Tibial nerve (tissue), 4 donors: Measurements from ENCODE around the gene FOLR3. TPM values are rescaled to one million over a fixed set of nuclear protein-coding genes. Genes with fewer than 3 reads are reported as not detected.
"Not testable (repeated sequence)": the region's sequence is repeated elsewhere in the genome, so short reads cannot be mapped to it uniquely, and the experiment has no call there.

Experiments used
- DNase-seq, 2 donors: peaks; one replicate each; pipeline ENCODE4 v3.0.0-alpha.2; 2019; ENCODE audit warnings: low spot score in 2 of 2
- H3K27ac ChIP-seq, 4 donors: fragments of 200-600 bp; sonication (generic) in 3 of 4; one replicate each; pipeline ENCODE4 v1.5.1; 2017 to 2019; ENCODE audit warnings: mild to moderate bottlenecking in 1 of 4
- H3K27me3 ChIP-seq, 2 donors: fragments of 200-600 bp; sonication (generic) in 1 of 2; one replicate each; pipeline versions ENCODE4 v1.5.1 to v1.6.0; 2017 to 2019
- H3K36me3 ChIP-seq, 3 donors: fragments of 200-600 bp; sonication (generic); one replicate each; pipeline ENCODE4 v1.5.1; 2018 to 2019
- H3K4me1 ChIP-seq, 4 donors: fragments of 200-600 bp; sonication (generic) in 3 of 4; one replicate each; pipeline ENCODE4 v1.5.1; 2017 to 2019
- H3K4me3 ChIP-seq, 4 donors: fragments of 200-600 bp; sonication (generic) in 3 of 4; one replicate each; pipeline ENCODE4 v1.5.1; 2017 to 2019; ENCODE audit warnings: mild to moderate bottlenecking in 1 of 4, moderate library complexity in 1 of 4
- H3K9me3 ChIP-seq, 4 donors: fragments of 200-600 bp; sonication (generic) in 3 of 4; one replicate each; pipeline ENCODE4 v1.5.1; 2017 to 2019
- EP300 ChIP-seq, 2 donors: sonication (generic); formaldehyde crosslinking; IDR thresholded peaks; one replicate each; pipeline ENCODE4 v1.6.1; 2017; ENCODE audit warnings: antibody characterized with exemption in 2 of 2, mild to moderate bottlenecking in 1 of 2
- POLR2A ChIP-seq, 2 donors: fragments of 450-650 bp; IDR thresholded peaks; one replicate each; pipeline ENCODE4 v1.6.1; 2017; ENCODE audit warnings: antibody characterized with exemption in 2 of 2, mild to moderate bottlenecking in 2 of 2, moderate library complexity in 2 of 2
- WGBS, 2 donors: methylation state at CpG; one replicate each; pipeline ENCODE4 v1.1.5; 2018; 5-methylcytosine and 5-hydroxymethylcytosine counted together
- total RNA-seq, 4 donors: library from RNA; depleted of rRNA; stranded (reverse); fragments of >200 nt; gene quantifications; one replicate each; pipeline ENCODE4 v1.1.0, GENCODE V29; 2016
- TF ChIP-seq, protein P1 (sequence below), 5 experiments: fragments of 200-600 bp in 3 of 5; fragments of 450-650 bp in 2 of 5; sonication (generic) in 3 of 5; IDR thresholded peaks; one replicate each; pipeline ENCODE4 v1.5.1; 2016 to 2019; ENCODE audit warnings: antibody characterized with exemption in 5 of 5, mild to moderate bottlenecking in 3 of 5, moderate library complexity in 2 of 5

The FOLR3 gene
- total RNA-seq, 4 donors from 2014 or later = 0.63 TPM; not detected in 3

DNA sequence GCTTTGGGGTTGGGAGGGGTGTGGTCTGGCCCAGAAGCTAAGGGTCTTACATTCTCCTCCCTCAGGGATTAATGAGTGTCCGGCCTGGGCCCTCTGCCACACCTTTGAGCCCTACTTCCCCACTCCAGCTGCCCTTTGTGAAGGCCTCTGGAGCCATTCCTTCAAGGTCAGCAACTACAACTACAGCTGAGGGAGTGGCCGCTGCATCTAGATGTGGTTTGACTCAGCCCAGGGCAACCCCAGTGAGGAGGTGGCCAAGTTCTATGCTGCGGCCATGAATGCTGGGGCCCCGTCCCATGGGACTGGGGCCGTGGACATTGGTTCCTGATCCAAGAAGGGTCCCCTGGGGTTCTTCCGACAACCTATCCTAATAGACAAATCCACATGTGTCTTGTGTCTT, 42.1 kb downstream of the FOLR3 start:
- Histone ChIP-seq H3K9me3 (no peaks in the 10 kb centered on the region), H3K4me3 (no peak overlapping the region), H3K36me3 (no peaks in the 10 kb centered on the region), H3K4me1 (no peaks in the 10 kb centered on the region), H3K27me3 (peaks cover 0 to 6% of the 10 kb centered on the region in 2 donors), H3K27ac (no peak overlapping the region)
- no peak for DNase-seq
- TF ChIP-seq POLR2A (IDR thresholded peaks at IDR 0.05) (no peak), EP300 (IDR thresholded peaks at IDR 0.05) (no peak)
- TF ChIP-seq, protein P1, sequence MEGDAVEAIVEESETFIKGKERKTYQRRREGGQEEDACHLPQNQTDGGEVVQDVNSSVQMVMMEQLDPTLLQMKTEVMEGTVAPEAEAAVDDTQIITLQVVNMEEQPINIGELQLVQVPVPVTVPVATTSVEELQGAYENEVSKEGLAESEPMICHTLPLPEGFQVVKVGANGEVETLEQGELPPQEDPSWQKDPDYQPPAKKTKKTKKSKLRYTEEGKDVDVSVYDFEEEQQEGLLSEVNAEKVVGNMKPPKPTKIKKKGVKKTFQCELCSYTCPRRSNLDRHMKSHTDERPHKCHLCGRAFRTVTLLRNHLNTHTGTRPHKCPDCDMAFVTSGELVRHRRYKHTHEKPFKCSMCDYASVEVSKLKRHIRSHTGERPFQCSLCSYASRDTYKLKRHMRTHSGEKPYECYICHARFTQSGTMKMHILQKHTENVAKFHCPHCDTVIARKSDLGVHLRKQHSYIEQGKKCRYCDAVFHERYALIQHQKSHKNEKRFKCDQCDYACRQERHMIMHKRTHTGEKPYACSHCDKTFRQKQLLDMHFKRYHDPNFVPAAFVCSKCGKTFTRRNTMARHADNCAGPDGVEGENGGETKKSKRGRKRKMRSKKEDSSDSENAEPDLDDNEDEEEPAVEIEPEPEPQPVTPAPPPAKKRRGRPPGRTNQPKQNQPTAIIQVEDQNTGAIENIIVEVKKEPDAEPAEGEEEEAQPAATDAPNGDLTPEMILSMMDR (IDR thresholded peaks at IDR 0.05) = no peak
- WGBS, 2 donors = 66 to 79% methylated on average over 6 of the region's 6 CpGs

DNA sequence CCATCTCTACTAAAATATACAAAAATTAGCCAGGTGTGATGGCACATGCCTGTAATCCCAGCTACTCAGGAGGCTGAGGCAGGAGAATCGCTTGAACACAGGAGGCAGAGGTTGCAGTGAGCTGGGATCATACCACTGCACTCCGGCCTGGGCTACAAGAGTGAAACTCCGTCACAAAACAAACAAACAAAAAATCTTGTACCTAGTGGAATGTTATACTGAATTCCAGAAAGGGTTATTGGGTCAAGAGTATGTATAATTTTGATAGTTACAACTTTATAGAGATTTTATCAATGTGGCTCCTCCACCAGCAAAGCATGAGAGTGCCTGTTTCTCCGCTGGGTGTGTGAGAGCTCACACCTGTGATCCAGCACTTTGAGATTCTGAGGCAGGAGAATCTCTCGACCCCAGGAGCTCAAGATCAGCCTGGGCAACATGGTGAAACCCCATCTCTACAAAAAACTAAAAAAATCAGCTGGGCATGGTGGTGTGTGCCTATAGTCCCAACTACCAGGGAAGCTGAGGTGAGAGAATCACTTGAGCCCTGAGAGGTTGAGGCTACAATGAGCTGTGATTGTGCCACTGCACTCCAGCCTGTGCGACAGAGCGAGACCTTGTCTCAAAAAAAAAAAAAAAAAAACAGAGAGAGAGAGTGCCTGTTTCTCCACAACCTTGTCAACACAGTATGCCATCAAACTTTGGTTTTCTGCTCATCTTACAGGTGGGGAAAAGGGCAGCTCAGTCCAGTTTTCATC, 43.7 kb downstream of the FOLR3 start:
- H3K27ac ChIP-seq = no peak overlapping the region
- H3K4me3 ChIP-seq = no peak overlapping the region
- WGBS, 2 donors = 82 to 84% methylated on average over 7 of the region's 7 CpGs
- H3K4me1 ChIP-seq = peaks cover 0 to 7% (median 0%) of the 10 kb centered on the region in 4 donors
- no peaks in the 10 kb centered on the region for H3K36me3 ChIP-seq
- no peaks in the 10 kb centered on the region for H3K9me3 ChIP-seq
- no peak for TF ChIP-seq EP300 (IDR thresholded peaks at IDR 0.05)
- no peak for TF ChIP-seq POLR2A (IDR thresholded peaks at IDR 0.05)
- TF ChIP-seq, protein P1 (IDR thresholded peaks at IDR 0.05) = no peak
- DNase-seq = no peak
- H3K27me3 ChIP-seq = peaks cover 0 to 6% of the 10 kb centered on the region in 2 donors

DNA sequence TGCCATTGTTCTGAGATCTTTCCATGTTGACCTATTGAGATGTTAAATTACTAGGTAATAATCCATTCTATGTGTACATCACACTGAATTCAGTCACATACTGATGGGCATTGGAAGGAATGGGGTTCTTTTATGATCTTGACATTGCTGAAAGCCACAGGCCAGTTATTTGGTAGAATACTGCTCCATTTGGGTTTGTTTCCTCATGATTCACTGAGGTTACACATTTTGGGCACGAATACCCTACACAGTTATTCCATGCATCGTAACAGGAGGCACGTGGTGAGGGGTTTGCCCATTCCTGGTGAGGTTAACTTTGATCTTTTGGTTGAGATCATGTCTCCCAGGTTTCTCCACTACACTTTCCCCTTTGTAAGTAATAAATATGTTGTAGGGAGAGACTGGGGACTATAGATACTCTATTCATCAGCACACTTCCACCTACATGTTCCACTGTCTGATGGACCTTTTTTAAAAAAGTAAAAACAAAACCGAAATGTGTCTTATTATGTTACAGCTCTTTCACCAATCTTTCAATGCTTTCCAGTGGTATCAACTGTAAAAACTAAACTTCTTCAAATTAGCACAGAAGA, 44.4 kb downstream of the FOLR3 start:
- H3K27me3 ChIP-seq = peaks cover 0 to 6% of the 10 kb centered on the region in 2 donors
- DNase-seq = no peak
- H3K4me1 ChIP-seq = peaks cover 0 to 7% (median 0%) of the 10 kb centered on the region in 4 donors
- 72 to 75% methylated on average over 4 of the region's 4 CpGs for WGBS, 2 donors
- no peak overlapping the region for H3K4me3 ChIP-seq
- TF ChIP-seq POLR2A (IDR thresholded peaks at IDR 0.05) (no peak), EP300 (IDR thresholded peaks at IDR 0.05) (no peak)
- TF ChIP-seq, protein P1 (IDR thresholded peaks at IDR 0.05) = no peak
- no peak overlapping the region for H3K27ac ChIP-seq
- no peaks in the 10 kb centered on the region for H3K36me3 ChIP-seq
- no peaks in the 10 kb centered on the region for H3K9me3 ChIP-seq

DNA sequence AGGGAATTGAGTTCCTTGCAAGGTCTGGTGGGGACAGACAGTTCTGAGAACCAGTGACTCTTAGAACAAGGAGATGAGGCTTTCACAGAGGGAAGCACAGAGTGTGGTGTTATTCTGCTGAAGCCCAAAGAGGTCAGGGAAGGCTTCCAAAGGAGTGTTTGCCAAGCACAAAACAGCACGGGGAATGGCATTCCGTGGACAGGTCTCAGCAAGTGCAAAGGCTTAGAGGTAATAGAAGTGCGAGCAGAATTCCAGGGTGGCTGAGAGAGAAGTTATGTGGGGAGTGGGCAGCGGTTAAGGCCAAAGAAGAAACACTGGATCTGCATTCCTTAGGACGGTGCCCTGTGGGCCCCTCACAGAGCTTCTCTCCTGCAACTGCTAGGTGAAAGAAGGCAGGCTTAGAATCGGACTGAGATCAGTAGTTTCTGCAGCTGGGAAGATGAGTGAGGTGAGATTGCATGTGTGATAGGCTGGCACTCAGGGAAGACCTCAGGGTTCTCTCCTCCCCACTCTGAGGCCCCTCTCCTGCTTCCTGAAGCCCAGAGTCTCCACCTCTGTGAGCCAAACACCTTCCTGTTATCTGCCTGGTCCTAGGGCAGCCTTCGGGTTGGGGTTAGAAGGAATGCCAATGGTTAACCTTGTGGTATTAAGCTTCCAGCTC, 45.5 kb downstream of the FOLR3 start:
- H3K9me3 ChIP-seq, H3K4me1 ChIP-seq, H3K4me3 ChIP-seq, H3K27ac ChIP-seq, H3K27me3 ChIP-seq, H3K36me3 ChIP-seq, DNase-seq: not testable (repeated sequence)
- 59 to 64% methylated on average over 7 of the region's 7 CpGs for WGBS, 2 donors

DNA sequence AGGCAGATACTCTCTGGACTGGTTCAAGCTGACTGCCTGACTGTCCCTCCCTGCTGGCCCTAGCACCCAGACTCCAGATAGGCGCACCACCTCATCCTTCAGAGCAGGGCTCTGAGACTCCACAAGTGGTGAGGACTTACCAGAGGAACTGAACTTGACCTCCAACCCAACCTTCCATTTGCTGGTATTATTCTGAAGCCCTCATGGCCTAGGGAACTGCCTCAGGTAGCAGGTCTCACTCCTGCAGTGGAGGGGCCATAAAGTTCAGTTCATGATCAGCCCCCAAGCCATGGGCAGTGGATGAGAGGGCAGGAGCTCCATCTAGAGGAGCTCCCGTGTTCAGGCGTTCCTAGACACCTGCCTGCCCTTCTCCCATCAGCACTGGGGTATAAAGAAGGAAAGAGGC, 46.0 kb downstream of the FOLR3 start:
- H3K4me3 ChIP-seq, H3K36me3 ChIP-seq, H3K27ac ChIP-seq, H3K4me1 ChIP-seq, H3K27me3 ChIP-seq, H3K9me3 ChIP-seq, DNase-seq: not testable (repeated sequence)
- WGBS, 2 donors = 57% methylated on average over 3 of the region's 3 CpGs

DNA sequence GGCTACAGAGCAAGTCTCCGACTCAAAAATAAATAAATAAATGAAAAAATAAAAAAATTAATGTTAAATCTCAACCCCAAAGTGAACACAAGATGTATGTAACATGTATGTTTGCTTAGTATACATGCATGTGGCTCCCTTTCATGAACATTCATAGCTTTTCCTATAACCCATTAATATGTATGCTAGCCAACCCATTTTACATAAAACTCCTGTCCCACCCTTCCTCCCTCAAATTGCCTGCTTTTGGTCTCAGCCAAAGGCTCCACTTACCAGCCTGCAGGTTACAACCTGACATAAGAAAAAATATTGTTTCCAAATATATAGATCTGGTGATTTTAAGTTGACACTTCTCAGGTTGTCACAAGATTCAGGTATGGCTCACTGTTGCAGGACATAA, 52.7 kb downstream of the FOLR3 start:
- Histone ChIP-seq H3K9me3 (no peaks in the 10 kb centered on the region), H3K36me3 (no peaks in the 10 kb centered on the region), H3K4me1 (peaks cover 0 to 5% (median 0%) of the 10 kb centered on the region in 4 donors), H3K27ac (no peak overlapping the region), H3K4me3 (no peak overlapping the region), H3K27me3 (no peaks in the 10 kb centered on the region)
- WGBS, 2 donors = 88 to 92% methylated on average over 1 of the region's 1 CpG
- TF ChIP-seq EP300 (IDR thresholded peaks at IDR 0.05) = no peak
- TF ChIP-seq POLR2A (IDR thresholded peaks at IDR 0.05) = no peak
- DNase-seq = no peak

Other genes starting within 250 kb of the FOLR3 start
- 10 to 100 TPM in 3 of 4 donors, 1 to 10 TPM in 1; 4.6 to 21.4 (median 15.7) TPM for gene XNDC1N, start 207.1 kb upstream of the FOLR3 start, total RNA-seq
- 10 to 100 TPM; 17.2 to 29.4 (median 21.4) TPM for gene RNF121, start 206.7 kb upstream of the FOLR3 start, total RNA-seq
- 10 to 100 TPM in 1 of 4 donors, 1 to 10 TPM in 3; 5.1 to 11.6 (median 6.3) TPM for gene IL18BP, start 136.8 kb upstream of the FOLR3 start, total RNA-seq
- gene NUMA1, start 55.2 kb upstream of the FOLR3 start, total RNA-seq = 100 to 1,000 TPM; 345 to 650 (median 380) TPM
- 10 to 100 TPM in 1 of 4 donors, 1 to 10 TPM in 3; 7.3 to 10.8 (median 9.2) TPM for gene LRRC51, start 54.9 kb upstream of the FOLR3 start, total RNA-seq
- 100 to 1,000 TPM; 116 to 133 (median 128) TPM for gene LAMTOR1, start 32.4 kb upstream of the FOLR3 start, total RNA-seq
- gene TOMT, start 29.8 kb upstream of the FOLR3 start, total RNA-seq = not detected
- gene ANAPC15, start 23.0 kb upstream of the FOLR3 start, total RNA-seq = 10 to 100 TPM; 20.8 to 36.7 (median 30.8) TPM
- gene FOLR1, start 56.4 kb downstream of the FOLR3 start, total RNA-seq = under 1 TPM in 2 of 4 donors, not detected in 2; 0.39 to 0.66 TPM
- 10 to 100 TPM; 27.8 to 60.9 (median 35.7) TPM for gene FOLR2, start 81.1 kb downstream of the FOLR3 start, total RNA-seq
- 100 to 1,000 TPM in 2 of 4 donors, 10 to 100 TPM in 2; 73.6 to 137 (median 94.8) TPM for gene INPPL1, start 89.0 kb downstream of the FOLR3 start, total RNA-seq
- gene PHOX2A, start 108.5 kb downstream of the FOLR3 start, total RNA-seq = not detected